ENCODE measurements around the gene MAPK4. TPM values are rescaled to one million over a fixed set of nuclear protein-coding genes. Genes with fewer than 3 reads are reported as not detected.
"Not testable (repeated sequence)": the region's sequence is repeated elsewhere in the genome, so short reads cannot be mapped to it uniquely, and the experiment has no call there.

MAPK4 gene
- total RNA-seq, 1 donor from 2014 or later, result 0.25 TPM

- not testable (repeated sequence) for DNase-seq (ENCODE audit: low spot score); ATAC-seq
These were observed 13.3 kb downstream of the MAPK4 start for GRCh38 chr18:50573196-50573595.

- no peak for ATAC-seq
These were observed 13.8 kb downstream of the MAPK4 start for GRCh38 chr18:50573679-50574078.

GRCh38 chr18:50578030-50578429, 18.1 kb downstream of the MAPK4 start:
- no peak for DNase-seq (ENCODE audit: low spot score)

More at GRCh38 chr18:50573679-50574078, 13.8 kb downstream of the MAPK4 start:
- no peak for DNase-seq (ENCODE audit: low spot score)

GRCh38 chr18:50578651-50579050, 18.8 kb downstream of the MAPK4 start:
- ATAC-seq, result no peak
- no peak for DNase-seq (ENCODE audit: low spot score)

More at GRCh38 chr18:50578030-50578429, 18.1 kb downstream of the MAPK4 start:
- ATAC-seq, result no peak

- DNase-seq (ENCODE audit: low spot score), result no peak
- ATAC-seq, result no peak
These were observed 19.3 kb downstream of the MAPK4 start for GRCh38 chr18:50579061-50579774.

GRCh38 chr18:50581517-50581916, 21.6 kb downstream of the MAPK4 start:
- DNase-seq (ENCODE audit: low spot score), result no peak
- ATAC-seq, result no peak

- ATAC-seq, result no peak
- DNase-seq (ENCODE audit: low spot score), result no peak
These were observed 22.6 kb downstream of the MAPK4 start for GRCh38 chr18:50582500-50582899.

GRCh38 chr18:50586710-50587109, 26.8 kb downstream of the MAPK4 start:
- DNase-seq (ENCODE audit: low spot score) (no peak), ATAC-seq (no peak)

GRCh38 chr18:50590593-50590992, 30.7 kb downstream of the MAPK4 start:
- ATAC-seq, result no peak

GRCh38 chr18:50594012-50594411, 34.1 kb downstream of the MAPK4 start:
- ATAC-seq (no peak), DNase-seq (ENCODE audit: low spot score) (no peak)

More at GRCh38 chr18:50590593-50590992, 30.7 kb downstream of the MAPK4 start:
- DNase-seq (ENCODE audit: low spot score), result no peak

- DNase-seq (ENCODE audit: low spot score) (no peak), ATAC-seq (no peak)
These were observed 35.1 kb downstream of the MAPK4 start for GRCh38 chr18:50594942-50595341.

GRCh38 chr18:50602466-50602865, 42.6 kb downstream of the MAPK4 start:
- ATAC-seq (no peak), DNase-seq (ENCODE audit: low spot score) (no peak)

GRCh38 chr18:50606609-50607008, 46.7 kb downstream of the MAPK4 start:
- DNase-seq (ENCODE audit: low spot score) (peak; percentile 47), ATAC-seq (peak; percentile 92)

GRCh38 chr18:50607378-50607926, 47.6 kb downstream of the MAPK4 start:
- no peak for ATAC-seq

GRCh38 chr18:50609171-50609570, 49.3 kb downstream of the MAPK4 start:
- ATAC-seq; DNase-seq (ENCODE audit: low spot score): not testable (repeated sequence)

More at GRCh38 chr18:50607378-50607926, 47.6 kb downstream of the MAPK4 start:
- no peak for DNase-seq (ENCODE audit: low spot score)

GRCh38 chr18:50610349-50610748, 50.5 kb downstream of the MAPK4 start:
- ATAC-seq, result no peak
- DNase-seq (ENCODE audit: low spot score), result no peak

GRCh38 chr18:50611529-50611941, 51.6 kb downstream of the MAPK4 start:
- no peak for ATAC-seq
- no peak for DNase-seq (ENCODE audit: low spot score)

- peak; percentile 94 for ATAC-seq
- peak; percentile 84 for DNase-seq (ENCODE audit: low spot score)
These were observed 55.0 kb downstream of the MAPK4 start for GRCh38 chr18:50614838-50615237.

GRCh38 chr18:50616484-50617048, 56.7 kb downstream of the MAPK4 start:
- no peak for ATAC-seq
- DNase-seq (ENCODE audit: low spot score), result no peak

- DNase-seq (ENCODE audit: low spot score) (peak; percentile 63), ATAC-seq (peak; percentile 82)
These were observed 60.0 kb downstream of the MAPK4 start for GRCh38 chr18:50619861-50620275.

- peak; percentile 6 for ATAC-seq
These were observed 60.4 kb downstream of the MAPK4 start for GRCh38 chr18:50620319-50620718.

GRCh38 chr18:50621366-50621765, 61.5 kb downstream of the MAPK4 start:
- ATAC-seq, result no peak
- DNase-seq (ENCODE audit: low spot score), result no peak

More at GRCh38 chr18:50620319-50620718, 60.4 kb downstream of the MAPK4 start:
- DNase-seq (ENCODE audit: low spot score), result no peak

All from left lobe of liver (tissue), 2 donors.